Neuron (in vitro differentiated cells): ENCODE data around the gene COL21A1.

Source experiments
- H2AFZ ChIP-seq: one replicate; pipeline ENCODE4 v1.6.1; 2013; ENCODE audit warnings: low read depth, mild to moderate bottlenecking, inconsistent platforms, low read length, moderate library complexity
- H3K27me3 ChIP-seq: one replicate; pipeline ENCODE4 v1.6.1; 2013; ENCODE audit warnings: low read length; ENCODE audit not compliant: insufficient read depth
- H3K36me3 ChIP-seq: one replicate; pipeline ENCODE4 v1.6.1; 2013; ENCODE audit warnings: low read length; ENCODE audit not compliant: insufficient read depth
- H3K4me1 ChIP-seq: one replicate; pipeline ENCODE4 v1.6.1; 2013; ENCODE audit warnings: low read length; ENCODE audit not compliant: insufficient read depth
- H3K4me3 ChIP-seq: 2 replicates; pipeline ENCODE4 v1.5.1; 2013; ENCODE audit warnings: mild to moderate bottlenecking, low read length, moderate library complexity
- H3K9me3 ChIP-seq: one replicate; pipeline ENCODE4 v1.6.1; 2013; ENCODE audit warnings: low read length

The COL21A1 gene

DNA sequence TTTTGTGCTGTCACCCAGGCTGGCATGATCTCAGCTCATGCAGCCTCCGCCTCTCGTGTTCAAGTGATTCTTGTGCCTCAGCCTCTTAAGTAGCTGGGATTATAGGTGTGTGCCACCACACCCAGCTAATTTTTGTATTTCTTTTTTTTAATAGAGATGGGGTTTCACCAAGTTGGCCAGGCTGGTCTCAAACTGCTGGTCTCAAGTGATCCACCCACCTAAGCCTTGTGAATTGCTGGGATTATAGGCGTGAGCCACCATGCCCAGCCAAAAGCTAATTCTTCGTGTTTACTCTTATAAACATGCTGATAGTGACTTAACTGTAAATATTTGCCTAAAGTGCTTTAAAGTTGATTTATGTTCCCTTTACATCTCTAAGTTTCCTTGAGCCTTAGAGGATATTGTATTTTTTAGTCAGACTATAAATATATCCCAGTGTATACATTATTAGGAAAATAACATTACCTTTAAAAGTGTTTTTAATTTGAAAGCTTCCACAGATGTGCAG, 91.7 kb downstream of the COL21A1 start:
- no peaks in the 10 kb centered on the region for H3K27me3 ChIP-seq
- no peak overlapping the region for H2AFZ ChIP-seq
- no peaks in the 10 kb centered on the region for H3K9me3 ChIP-seq
- no peaks in the 10 kb centered on the region for H3K36me3 ChIP-seq
- H3K4me3 ChIP-seq: no peak overlapping the region
- H3K4me1 ChIP-seq: no peaks in the 10 kb centered on the region

DNA sequence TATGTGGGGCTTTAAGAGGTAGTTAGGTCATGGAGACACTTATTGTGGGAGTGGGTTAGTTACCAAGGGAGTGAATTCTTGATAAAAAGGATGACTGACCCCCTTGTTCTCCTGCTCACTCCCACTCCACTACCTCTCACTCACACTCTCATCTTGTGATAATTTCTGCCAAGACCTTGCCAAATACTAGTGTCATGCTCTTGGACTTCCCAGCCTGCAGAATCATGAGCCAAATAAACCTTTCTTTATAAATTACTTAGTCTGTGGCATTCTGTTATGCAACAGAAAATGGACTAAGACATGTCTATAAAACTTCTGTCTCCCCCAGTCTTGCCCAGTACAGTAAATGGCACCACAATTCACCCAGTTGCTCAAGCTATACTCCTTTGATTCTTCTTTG, 93.3 kb downstream of the COL21A1 start:
- Histone ChIP-seq H3K4me1 (no peaks in the 10 kb centered on the region), H3K9me3 (no peaks in the 10 kb centered on the region), H2AFZ (no peak overlapping the region), H3K36me3 (no peaks in the 10 kb centered on the region), H3K4me3 (no peak overlapping the region), H3K27me3 (no peaks in the 10 kb centered on the region)

DNA sequence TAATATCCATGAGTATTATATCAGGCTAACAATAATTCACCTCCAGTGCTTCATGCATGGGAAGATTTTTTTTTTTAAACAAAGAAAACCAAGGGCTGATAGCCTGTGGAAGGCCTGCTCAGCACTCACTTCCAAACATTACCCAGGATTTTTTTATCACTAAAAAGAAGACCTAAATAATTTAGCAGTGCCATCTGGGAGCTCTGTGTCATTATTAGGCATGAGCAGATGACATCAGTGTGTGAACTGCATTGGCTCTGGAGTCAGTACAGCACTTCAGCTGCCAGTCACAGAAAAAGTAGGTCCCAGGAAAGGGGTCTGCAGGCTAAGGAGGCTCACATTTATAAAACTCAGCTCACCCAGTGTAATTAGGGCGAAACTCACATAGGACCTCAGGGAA, 94.8 kb downstream of the COL21A1 start:
- H3K27me3 ChIP-seq: no peaks in the 10 kb centered on the region
- no peaks in the 10 kb centered on the region for H3K36me3 ChIP-seq
- H3K4me3 ChIP-seq: no peak overlapping the region
- no peak overlapping the region for H2AFZ ChIP-seq
- no peaks in the 10 kb centered on the region for H3K4me1 ChIP-seq
- no peaks in the 10 kb centered on the region for H3K9me3 ChIP-seq

DNA sequence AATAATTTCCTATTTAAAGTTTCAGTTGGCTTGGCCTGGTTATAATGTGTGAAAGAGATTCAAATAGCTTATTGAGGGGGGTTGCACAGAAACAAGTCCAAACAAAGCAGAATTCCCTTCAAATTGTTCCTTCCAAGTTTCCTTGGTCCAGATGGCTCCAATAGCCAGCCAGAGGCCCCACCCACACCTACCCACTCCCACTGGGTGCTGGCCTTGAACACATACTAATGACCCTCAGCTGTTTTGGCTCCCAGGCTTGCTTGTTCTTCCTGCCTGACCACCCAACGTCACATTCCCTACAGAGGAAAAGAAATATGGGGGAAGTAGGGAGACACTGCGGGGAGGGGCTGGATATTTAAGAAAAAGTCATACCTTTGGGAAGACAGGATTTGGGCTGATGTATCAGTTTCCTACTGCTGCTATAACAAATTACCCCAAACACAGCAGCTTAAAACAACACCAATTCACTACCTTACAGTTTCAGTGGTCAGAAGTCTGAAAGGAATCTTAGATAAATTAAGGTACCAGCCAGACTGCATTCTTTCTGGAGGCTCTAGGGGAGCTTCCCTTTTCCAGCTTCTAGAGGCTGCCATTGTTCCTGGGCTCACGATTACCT, 95.7 kb downstream of the COL21A1 start:
- Histone ChIP-seq H3K27me3 (no peaks in the 10 kb centered on the region), H3K36me3 (no peaks in the 10 kb centered on the region), H3K4me1 (no peaks in the 10 kb centered on the region), H2AFZ (no peak overlapping the region), H3K9me3 (no peaks in the 10 kb centered on the region), H3K4me3 (no peak overlapping the region)

DNA sequence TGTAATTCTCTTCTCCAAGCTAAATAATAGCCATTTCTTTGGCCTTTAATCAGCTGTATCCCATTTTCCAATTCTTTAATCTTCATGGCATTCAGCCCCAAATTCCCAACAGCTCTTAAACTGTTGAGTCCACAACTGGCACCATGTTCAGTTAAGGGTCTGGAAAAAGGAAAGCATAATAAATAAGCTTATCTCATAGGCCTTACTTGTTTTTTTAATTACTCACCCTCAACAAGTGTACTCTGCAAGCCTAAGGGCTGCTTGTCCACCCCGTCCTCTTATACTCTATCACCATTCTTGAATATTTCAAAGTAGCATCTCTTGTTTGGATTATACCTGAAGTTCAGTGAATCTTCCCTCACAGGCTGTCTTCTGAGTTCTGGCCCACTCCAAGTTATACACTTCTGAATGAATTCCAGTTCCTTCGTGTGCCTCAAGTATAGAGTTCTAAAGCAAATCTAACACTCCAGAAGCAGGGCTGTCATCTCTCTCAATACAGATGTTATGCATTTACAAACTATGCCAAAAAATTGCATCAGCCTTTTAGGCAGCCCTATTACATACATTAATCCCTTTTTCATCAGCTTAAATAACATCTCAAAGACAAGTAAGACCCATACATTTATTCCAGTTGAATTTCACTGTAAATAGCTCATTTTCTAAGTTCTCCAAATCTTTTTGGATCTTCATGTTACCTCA, 98.7 kb downstream of the COL21A1 start:
- Histone ChIP-seq H2AFZ (no peak overlapping the region), H3K4me1 (no peaks in the 10 kb centered on the region), H3K27me3 (no peaks in the 10 kb centered on the region), H3K9me3 (no peaks in the 10 kb centered on the region), H3K4me3 (no peak overlapping the region), H3K36me3 (no peaks in the 10 kb centered on the region)

DNA sequence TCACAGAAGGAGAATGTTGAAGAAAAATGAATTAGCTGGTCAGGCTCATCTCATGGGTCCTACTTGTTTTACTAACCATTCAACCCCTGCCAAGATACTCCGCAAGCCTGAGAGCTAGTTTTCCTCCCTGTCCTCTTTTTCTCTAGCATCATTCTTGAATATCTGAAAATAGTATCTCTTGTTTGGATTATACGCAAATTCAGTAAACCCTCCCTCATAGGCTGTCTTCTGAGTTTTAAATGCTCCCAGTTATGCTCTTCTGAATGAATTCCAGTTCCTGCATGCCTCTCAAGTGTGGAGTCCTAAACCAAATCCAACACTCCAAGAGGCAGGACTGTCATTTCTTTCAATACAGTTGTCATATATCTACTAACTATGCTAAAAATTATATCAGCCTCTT, 99.6 kb downstream of the COL21A1 start:
- no peaks in the 10 kb centered on the region for H3K4me1 ChIP-seq
- no peak overlapping the region for H3K4me3 ChIP-seq
- H3K27me3 ChIP-seq: no peaks in the 10 kb centered on the region
- no peaks in the 10 kb centered on the region for H3K9me3 ChIP-seq
- H3K36me3 ChIP-seq: no peaks in the 10 kb centered on the region
- H2AFZ ChIP-seq: no peak overlapping the region

DNA sequence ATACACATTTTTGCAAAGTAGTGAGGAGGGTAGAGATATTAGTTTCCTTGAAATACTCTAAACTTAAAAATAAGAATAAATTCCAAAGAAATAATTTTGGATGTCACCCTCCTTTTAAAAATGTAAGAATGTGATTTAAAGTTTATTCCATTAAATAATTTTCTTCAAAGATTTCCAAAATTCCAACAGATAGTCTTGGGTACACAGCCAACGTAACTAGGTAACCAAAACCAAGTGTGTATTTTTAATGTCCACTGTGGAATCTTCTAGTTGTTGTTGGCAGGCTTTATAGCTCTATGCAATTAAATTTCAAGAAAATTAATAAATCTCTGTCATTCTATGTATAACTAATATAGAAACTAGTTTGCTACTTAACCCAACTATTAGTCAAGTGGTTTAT, 101.3 kb downstream of the COL21A1 start:
- no peaks in the 10 kb centered on the region for H3K9me3 ChIP-seq
- H3K27me3 ChIP-seq: no peaks in the 10 kb centered on the region
- H2AFZ ChIP-seq: no peak overlapping the region
- H3K36me3 ChIP-seq: no peaks in the 10 kb centered on the region
- H3K4me3 ChIP-seq: no peak overlapping the region
- no peaks in the 10 kb centered on the region for H3K4me1 ChIP-seq

DNA sequence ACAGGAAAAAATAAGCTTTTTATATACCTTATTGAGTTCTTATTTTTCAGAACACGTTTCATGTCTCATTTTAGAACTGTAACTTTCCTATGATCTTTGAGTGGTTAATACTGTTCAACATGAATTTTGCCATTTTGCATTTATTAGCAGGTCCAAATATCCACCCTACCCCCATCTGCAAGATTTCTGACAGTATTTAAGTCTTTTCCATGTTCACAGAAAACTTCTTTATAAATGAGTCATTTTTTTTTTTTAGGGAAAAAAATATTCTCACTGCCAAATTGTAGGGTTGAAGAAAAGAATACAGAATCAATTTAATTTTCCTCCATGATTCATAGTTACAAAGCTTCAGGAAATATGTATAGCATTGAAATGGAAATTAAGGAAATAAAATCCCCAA, 101.8 kb downstream of the COL21A1 start:
- H3K4me3 ChIP-seq: no peak overlapping the region
- H3K36me3 ChIP-seq: no peaks in the 10 kb centered on the region
- no peaks in the 10 kb centered on the region for H3K4me1 ChIP-seq
- H2AFZ ChIP-seq: no peak overlapping the region
- H3K27me3 ChIP-seq: no peaks in the 10 kb centered on the region
- H3K9me3 ChIP-seq: no peaks in the 10 kb centered on the region

DNA sequence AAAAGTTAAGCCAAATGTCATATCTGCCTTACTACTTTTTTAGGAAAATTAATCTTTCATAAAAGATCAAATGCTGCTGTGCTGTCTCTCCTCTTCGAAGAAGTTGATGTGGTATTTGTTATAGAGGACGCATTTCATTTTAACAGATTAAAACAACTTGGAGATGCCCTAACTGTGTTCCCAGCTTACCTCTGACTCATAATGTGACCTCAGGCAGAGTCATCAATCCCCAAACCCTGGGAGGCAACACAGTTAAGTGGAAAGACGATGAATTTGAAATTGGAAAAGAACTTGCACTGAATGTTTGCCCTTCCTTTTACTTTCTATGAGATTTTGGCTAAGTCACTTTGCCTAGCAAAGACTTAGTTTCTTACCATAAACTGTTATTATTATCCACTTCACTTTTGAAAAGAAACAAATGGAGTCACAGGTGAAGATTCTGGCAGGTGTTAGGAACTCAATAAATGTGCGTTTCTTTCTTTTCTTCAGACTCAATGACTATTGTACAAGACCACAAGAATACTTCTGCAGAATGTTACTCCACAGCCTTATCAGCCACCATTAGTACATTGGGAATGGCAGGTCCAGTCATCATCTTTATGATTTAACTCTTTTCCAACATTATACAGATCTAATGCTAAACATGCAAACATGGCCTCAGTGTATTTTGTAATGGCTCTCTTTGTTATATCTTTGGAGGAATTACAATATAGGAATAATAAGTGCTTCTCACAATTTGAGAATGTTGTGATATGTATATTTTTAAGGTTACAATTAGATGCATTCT, 102.6 kb downstream of the COL21A1 start:
- Histone ChIP-seq H3K27me3 (no peaks in the 10 kb centered on the region), H3K9me3 (no peaks in the 10 kb centered on the region), H3K4me3 (no peak overlapping the region), H2AFZ (no peak overlapping the region), H3K36me3 (no peaks in the 10 kb centered on the region), H3K4me1 (no peaks in the 10 kb centered on the region)

DNA sequence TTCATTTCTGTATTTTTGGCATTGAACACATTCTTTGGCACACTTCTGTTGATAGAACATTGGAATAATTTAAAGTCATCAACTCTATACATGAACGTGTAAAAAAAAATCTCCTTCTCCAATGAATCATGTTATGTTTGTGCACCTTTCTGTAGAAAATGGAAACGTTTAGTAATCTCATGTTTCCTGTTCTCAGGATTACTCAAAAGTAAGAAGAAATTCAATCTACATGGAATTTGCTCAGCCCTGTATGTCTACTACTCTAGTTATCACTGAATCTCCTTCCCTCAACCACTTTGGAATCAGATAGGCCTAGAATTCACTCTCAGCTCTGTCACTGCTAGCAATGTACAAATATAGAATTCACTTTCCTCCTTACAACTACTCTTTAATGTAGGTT, 103.6 kb downstream of the COL21A1 start:
- H3K4me3 ChIP-seq: no peak overlapping the region
- H3K27me3 ChIP-seq: no peaks in the 10 kb centered on the region
- no peaks in the 10 kb centered on the region for H3K9me3 ChIP-seq
- H3K36me3 ChIP-seq: no peaks in the 10 kb centered on the region
- no peak overlapping the region for H2AFZ ChIP-seq
- no peaks in the 10 kb centered on the region for H3K4me1 ChIP-seq

DNA sequence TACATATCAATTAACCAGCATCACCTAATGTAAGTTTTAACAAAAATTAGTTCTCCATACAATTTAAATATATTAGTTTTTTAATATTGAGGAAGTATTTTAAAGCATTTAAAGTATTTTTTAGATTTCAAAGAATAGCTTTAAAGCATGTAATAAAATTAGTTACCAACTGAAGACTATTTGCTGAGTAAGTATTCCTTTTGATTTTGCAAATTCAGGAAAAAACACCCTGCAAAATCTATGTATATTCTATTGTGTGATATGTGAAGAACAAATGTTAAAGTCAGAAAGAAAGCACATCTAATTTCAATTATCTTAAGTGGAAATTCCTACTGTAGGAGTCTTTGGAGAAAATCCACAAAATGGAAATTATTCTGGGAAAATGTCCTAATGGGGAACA, 107.3 kb downstream of the COL21A1 start:
- Histone ChIP-seq H3K4me3 (no peak overlapping the region), H2AFZ (no peak overlapping the region), H3K27me3 (no peaks in the 10 kb centered on the region), H3K4me1 (no peaks in the 10 kb centered on the region), H3K9me3 (no peaks in the 10 kb centered on the region), H3K36me3 (no peaks in the 10 kb centered on the region)

DNA sequence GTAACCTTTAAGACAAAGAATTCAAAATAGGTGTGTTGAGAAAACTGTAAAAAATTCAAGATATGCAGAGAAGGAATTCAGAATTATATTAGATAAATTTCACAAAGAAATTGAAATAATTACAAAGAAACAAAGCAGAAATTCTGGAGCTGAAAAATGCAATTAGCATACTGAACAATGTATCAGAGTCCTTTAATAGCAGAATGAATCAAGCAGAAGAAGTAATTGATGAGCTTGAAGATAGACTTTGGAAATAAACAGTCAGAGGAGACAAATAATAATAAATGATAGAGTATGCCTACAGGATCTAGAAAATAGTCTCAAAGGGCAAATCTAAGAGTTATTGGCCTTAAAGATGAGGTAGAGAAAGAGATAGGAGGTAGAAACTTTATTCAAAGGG, 131.7 kb downstream of the COL21A1 start:
- no peak overlapping the region for H3K4me3 ChIP-seq
- H3K36me3 ChIP-seq: no peaks in the 10 kb centered on the region
- no peaks in the 10 kb centered on the region for H3K27me3 ChIP-seq
- H2AFZ ChIP-seq: no peak overlapping the region
- no peaks in the 10 kb centered on the region for H3K4me1 ChIP-seq
- no peaks in the 10 kb centered on the region for H3K9me3 ChIP-seq

DNA sequence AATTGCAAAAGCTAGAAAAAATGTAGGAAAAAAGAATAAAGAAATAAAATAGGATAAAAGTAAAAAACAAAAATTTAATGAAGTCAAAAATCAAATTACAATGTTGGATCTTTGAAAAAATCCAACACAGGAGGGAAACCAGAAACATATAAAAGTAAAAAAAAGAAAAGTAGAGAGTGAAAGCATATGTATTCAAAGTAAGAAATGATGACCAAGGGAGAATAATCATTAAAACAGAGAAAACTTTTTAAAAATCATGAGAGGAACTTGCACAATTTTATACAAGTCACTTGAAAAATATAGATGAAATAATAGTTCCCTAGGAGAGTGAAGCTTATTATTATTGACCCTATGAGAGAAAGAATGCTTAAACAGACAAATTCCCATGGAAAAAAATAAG, 138.2 kb downstream of the COL21A1 start:
- no peaks in the 10 kb centered on the region for H3K9me3 ChIP-seq
- H3K27me3 ChIP-seq: no peaks in the 10 kb centered on the region
- H3K36me3 ChIP-seq: no peaks in the 10 kb centered on the region
- no peak overlapping the region for H2AFZ ChIP-seq
- no peaks in the 10 kb centered on the region for H3K4me1 ChIP-seq
- H3K4me3 ChIP-seq: no peak overlapping the region
